SH-SY5Y (cell line): ENCODE results near the gene ZC3H14.

Source experiments
- GATA2 ChIP-seq: IDR thresholded peaks from 2 replicates; pipeline ENCODE4 v1.6.1; 2011; ENCODE audit warnings: mild to moderate bottlenecking, low read depth, low read length
- GATA3 ChIP-seq: IDR thresholded peaks from 2 replicates; pipeline ENCODE4 v1.6.1; 2011; ENCODE audit warnings: low read depth, mild to moderate bottlenecking, low read length, moderate library complexity

GRCh38 chr14:88542857-88543795 is 19.7 kb upstream of the ZC3H14 start:
- TF ChIP-seq GATA3 (no peak), GATA2 (no peak)
